UCSD-AML1 (cell line): ENCODE results near the gene APOL3.
"Not testable (repeated sequence)": the region's sequence is repeated elsewhere in the genome, so short reads cannot be mapped to it uniquely, and the experiment has no call there.

Source experiments
- DNase-seq: peaks from one replicate; lab custom pipeline; 2025; ENCODE audit not compliant: unreplicated experiment; lab: John Stamatoyannopoulos, UW

The APOL3 gene

GRCh38 chr22:36193577-36193976 is 33.0 kb upstream of the APOL3 start:
- no peak for DNase-seq

- DNase-seq, result no peak
These were observed 32.6 kb upstream of the APOL3 start for GRCh38 chr22:36193171-36193570.

GRCh38 chr22:36192542-36192941 is 32.0 kb upstream of the APOL3 start:
- DNase-seq, result no peak

GRCh38 chr22:36191106-36191836 is 30.7 kb upstream of the APOL3 start:
- no peak for DNase-seq

DNA sequence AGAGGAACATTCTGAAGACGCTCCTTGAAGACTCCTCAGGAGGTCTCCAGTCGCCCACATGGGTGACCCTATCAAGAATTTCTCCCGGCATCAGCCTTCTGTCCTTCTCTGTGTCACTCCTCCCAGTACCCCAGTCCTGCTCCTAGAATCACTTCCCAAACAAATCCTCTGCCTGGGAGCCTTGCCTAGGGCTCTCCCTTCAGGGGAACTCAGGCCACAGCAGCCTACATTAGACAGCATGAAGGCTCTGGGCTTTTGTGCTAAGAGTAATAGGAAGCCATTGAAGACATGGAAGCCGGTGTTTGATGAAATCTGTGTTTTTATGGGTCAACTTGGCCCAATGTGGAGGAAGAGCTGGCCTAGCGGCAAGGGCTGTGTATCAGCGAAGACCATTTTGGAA is 27.3 kb upstream of the APOL3 start:
- DNase-seq, result not testable (repeated sequence)

DNA sequence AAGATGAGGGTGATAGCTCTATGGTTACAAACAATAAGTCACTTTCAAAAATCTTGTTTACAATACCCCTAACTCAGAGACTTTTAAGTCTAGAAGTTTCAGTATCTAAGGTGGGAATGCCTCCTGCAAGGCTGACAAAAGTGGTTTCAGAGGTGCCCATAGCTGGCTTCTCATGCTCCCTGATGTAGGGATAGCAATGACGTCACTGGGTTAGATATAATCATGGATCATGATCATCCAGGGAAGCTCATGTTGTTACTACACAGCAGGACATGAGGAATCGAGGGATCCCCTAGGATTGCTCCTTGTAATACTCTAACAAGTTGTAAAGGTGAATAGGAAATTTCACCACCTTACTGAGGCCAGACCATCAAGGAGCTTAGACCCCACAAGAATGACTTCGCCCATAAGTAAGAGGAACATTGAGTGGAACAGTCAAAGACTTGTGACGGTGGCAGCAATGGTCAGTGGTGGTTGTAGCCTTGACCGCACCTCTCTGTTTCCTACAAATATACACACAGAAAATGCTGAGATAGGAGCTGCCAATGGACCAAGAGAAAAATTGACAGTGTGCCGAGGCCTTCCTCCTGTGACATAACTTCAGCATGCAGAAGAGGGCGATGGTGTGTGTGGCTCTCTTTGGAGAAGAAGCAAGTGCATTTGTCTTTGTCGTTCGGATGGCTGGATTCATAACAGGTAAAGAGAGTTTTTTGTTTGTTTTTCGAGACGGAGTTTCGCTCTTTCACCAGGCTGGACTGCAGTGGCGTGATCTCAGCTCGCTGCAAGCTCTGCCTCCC is 25.5 kb upstream of the APOL3 start:
- no peak for DNase-seq

- no peak for DNase-seq
These were observed 24.0 kb upstream of the APOL3 start for GRCh38 chr22:36184433-36185025.

- DNase-seq, result no peak
These were observed 22.9 kb upstream of the APOL3 start for GRCh38 chr22:36183446-36183845.

- no peak for DNase-seq
These were observed 22.3 kb upstream of the APOL3 start for GRCh38 chr22:36182857-36183256.

GRCh38 chr22:36182056-36182455 is 21.5 kb upstream of the APOL3 start:
- DNase-seq, result no peak

- DNase-seq, result no peak
These were observed 20.4 kb upstream of the APOL3 start for GRCh38 chr22:36180928-36181327.

- DNase-seq, result peak; percentile 73
These were observed 19.7 kb upstream of the APOL3 start for GRCh38 chr22:36180038-36180880.

DNA sequence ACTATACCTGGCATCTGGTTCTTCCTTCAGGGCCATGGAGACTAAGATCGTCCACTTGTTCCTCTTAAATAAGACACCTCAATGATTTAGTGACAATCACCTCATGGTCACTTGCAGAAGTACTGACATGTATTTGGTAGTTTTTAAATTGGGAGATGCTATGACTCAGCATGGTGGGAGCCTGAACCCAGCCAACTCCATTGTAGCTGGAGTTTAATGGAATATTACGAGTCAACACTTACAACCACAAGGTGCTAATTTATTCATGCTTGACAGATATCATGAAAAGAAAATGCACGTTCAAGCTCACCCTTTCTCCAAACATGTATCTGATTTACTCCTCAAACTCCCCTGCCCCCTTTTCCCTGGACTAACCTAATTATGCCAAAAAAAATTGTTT is 16.6 kb upstream of the APOL3 start:
- DNase-seq, result no peak

GRCh38 chr22:36175892-36176291 is 15.3 kb upstream of the APOL3 start:
- no peak for DNase-seq

- no peak for DNase-seq
These were observed 11.4 kb upstream of the APOL3 start for GRCh38 chr22:36171941-36172340.

DNA sequence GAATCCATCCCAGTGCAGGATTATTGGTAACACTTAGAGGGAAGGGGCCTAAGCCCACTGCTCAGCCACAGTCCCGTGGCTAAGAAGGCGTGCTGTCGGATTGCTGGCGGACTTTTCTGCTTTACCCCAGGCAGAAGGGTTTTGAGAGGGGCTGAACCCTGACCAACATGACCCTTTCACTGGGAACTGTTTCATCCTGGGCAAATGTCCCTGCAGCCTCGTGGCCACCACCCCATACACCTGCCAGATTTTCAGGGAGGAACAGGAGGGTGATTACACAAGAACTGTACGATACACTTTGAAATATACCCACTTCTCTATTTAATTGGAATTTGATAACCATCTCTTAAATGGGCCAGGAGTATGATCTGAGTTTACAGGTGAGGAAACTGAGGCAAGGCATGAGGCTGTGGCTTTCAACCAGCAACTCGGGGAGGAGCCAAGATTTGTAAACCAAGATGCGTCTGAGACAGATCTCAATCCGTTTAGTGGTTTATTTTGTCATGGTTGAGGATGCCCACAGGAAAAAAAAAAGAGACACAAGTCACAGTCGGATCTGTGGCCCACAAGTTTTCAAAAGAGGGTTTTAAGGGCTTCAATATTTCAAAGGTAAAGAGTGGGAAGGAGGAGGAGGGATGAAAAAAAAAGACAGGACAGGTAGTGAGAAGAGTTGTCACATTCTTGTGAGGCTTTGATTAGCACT is 6.1 kb upstream of the APOL3 start:
- no peak for DNase-seq

- DNase-seq, result no peak
These were observed 5.5 kb upstream of the APOL3 start for GRCh38 chr22:36166086-36166485.

DNA sequence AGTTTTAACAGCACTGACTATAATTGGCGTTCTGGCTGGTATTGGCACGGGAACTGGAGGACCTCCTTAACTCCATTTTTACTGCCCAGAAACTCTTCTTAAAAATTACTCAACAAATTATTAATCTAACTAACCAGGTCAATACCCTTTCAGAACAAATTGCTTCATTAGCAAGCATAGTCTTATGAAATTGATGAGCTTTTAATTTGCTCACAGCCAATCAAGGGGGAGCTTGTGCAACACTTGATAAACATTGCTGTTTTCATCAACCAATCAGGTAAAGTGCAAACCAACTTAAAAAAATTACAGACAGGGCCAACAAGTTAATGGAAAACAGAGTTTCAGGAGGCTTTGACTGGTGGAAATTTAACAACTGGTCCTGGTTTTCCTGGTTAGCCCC is 4.6 kb upstream of the APOL3 start:
- DNase-seq, result no peak

DNA sequence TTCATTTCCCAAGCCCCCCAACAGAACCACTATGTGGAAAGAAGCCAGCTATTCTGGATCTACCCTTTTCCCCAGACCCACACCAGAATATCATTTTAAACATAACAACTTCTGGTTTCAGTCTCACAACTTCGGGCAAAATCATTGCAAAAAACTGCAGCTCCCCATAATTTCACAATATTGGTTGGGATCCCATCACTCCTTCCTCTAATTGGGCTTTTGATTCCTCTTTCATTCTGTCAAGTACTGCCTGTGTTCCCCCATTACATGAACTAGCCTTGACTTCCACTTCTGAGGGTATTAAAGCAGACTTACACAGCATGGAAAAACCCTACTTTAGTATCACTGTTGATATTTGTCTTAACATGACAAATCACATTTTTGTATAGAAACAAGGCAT is 4.1 kb upstream of the APOL3 start:
- no peak for DNase-seq

- no peak for DNase-seq
These were observed 2.9 kb upstream of the APOL3 start for GRCh38 chr22:36163497-36163896.
